ENCODE measurements around the gene EFHC1. TPM values are rescaled to one million over a fixed set of nuclear protein-coding genes. Genes with fewer than 3 reads are reported as not detected.

Gene EFHC1
- total and polyA plus RNA-seq, 10 donors = 9.3 to 40.3 (median 16.8) TPM

GRCh38 chr6:52533491-52533890 lies 113.3 kb downstream of the EFHC1 start:
- 92 to 100% (median 96%) methylated on average over 2 of the region's 2 CpGs for WGBS, 5 donors
- Histone ChIP-seq H3K36me3 (peaks cover 0 to 53% (median 12%) of the 10 kb centered on the region in 6 donors), H3K9me3 (no peaks in the 10 kb centered on the region), H3K27me3 (replicated peaks in 1 of 7) (no peaks in the 10 kb centered on the region), H3K27ac (peak overlapping the region in 1 of 8 donors; percentile 1), H3K4me3 (no peak overlapping the region), H3K4me1 (peaks cover 6 to 41% (median 26%) of the 10 kb centered on the region in 6 donors)
- TF ChIP-seq POLR2A (IDR thresholded peaks at IDR 0.05) = no peak
- no peak for TF ChIP-seq POLR2AphosphoS5 (IDR thresholded peaks at IDR 0.05)
- TF ChIP-seq CTCF (IDR thresholded peaks at IDR 0.05 in 8 of 11, conservative IDR thresholded peaks at IDR 0.05 in 3 of 11) = no peak
- intact Hi-C loops (cut with DNase I; ENCODE audit: low total_unique reads) = no loop called here
- no peak for DNase-seq

- Histone ChIP-seq H3K36me3 (peaks cover 0 to 45% (median 12%) of the 10 kb centered on the region in 6 donors), H3K4me3 (no peak overlapping the region), H3K27me3 (replicated peaks in 1 of 7) (no peaks in the 10 kb centered on the region), H3K4me1 (peaks cover 6 to 49% (median 27%) of the 10 kb centered on the region in 6 donors), H3K9me3 (no peaks in the 10 kb centered on the region), H3K27ac (peak overlapping the region in 2 of 8 donors; percentile 24 to 73)
- intact Hi-C loops (cut with DNase I; ENCODE audit: low total_unique reads) = no loop called here
- WGBS, 5 donors = 98 to 99% (median 98%) methylated on average over 5 of the region's 5 CpGs
- no peak for DNase-seq
- no peak for TF ChIP-seq POLR2A (IDR thresholded peaks at IDR 0.05)
- TF ChIP-seq POLR2AphosphoS5 (IDR thresholded peaks at IDR 0.05) = no peak
- no peak for TF ChIP-seq CTCF (IDR thresholded peaks at IDR 0.05 in 8 of 11, conservative IDR thresholded peaks at IDR 0.05 in 3 of 11)
Observed at GRCh38 chr6:52534363-52534762, 114.2 kb downstream of the EFHC1 start.

DNA sequence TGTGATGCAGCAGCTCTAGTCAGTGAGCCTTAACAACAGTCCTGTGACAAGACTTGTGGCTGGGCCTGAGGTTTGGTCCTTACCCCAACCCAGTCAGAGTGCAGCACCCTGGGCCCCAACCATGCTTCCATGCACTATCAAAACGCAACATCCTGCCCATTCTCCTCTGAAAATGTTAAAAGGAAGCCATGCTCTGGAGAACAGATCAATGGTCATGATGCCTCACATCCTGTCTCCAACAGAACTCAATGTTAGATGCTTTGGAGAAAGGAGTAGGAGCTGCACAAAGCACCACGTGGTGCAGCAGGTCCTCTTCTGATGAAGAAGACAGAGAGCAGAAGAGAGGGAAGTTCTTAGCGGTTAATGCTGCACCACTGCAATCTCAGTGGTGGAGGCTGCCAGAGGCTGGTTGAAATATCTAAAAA lies 114.8 kb downstream of the EFHC1 start:
- no peak for DNase-seq
- peak overlapping the region in 3 of 8 donors; percentile 24 to 73 (median 36) for H3K27ac ChIP-seq

More for the DNA sequence above, 114.8 kb downstream of the EFHC1 start:
- Histone ChIP-seq H3K4me1 (peaks cover 6 to 54% (median 30%) of the 10 kb centered on the region in 6 donors), H3K27me3 (replicated peaks in 1 of 7) (no peaks in the 10 kb centered on the region), H3K4me3 (no peak overlapping the region), H3K36me3 (peaks cover 0 to 39% (median 12%) of the 10 kb centered on the region in 6 donors), H3K9me3 (no peaks in the 10 kb centered on the region)
- 57 to 79% (median 64%) methylated on average over 3 of the region's 3 CpGs for WGBS, 5 donors
- intact Hi-C loops (cut with DNase I; ENCODE audit: low total_unique reads) = no loop called here
- TF ChIP-seq POLR2A (IDR thresholded peaks at IDR 0.05) (no peak), POLR2AphosphoS5 (IDR thresholded peaks at IDR 0.05) (no peak), CTCF (IDR thresholded peaks at IDR 0.05 in 8 of 11, conservative IDR thresholded peaks at IDR 0.05 in 3 of 11) (no peak)
